PC-3 (cell line): ENCODE results near the gene ALOX15B.

Experiments used
- EZH2 ChIP-seq: fragments of 300-600 bp; sonication (generic); IDR thresholded peaks from one replicate; pipeline ENCODE4 v1.6.1; 2017; ENCODE audit warnings: antibody characterized with exemption, mild to moderate bottlenecking, low read length; ENCODE audit not compliant: unreplicated experiment
- TF ChIP-seq, protein P1 (sequence below): fragments of 300-600 bp; sonication (generic); conservative IDR thresholded peaks from 2 replicates; pipeline ENCODE4 v1.5.1; 2017; ENCODE audit warnings: antibody characterized with exemption, low read depth, mild to moderate bottlenecking, low read length

DNA sequence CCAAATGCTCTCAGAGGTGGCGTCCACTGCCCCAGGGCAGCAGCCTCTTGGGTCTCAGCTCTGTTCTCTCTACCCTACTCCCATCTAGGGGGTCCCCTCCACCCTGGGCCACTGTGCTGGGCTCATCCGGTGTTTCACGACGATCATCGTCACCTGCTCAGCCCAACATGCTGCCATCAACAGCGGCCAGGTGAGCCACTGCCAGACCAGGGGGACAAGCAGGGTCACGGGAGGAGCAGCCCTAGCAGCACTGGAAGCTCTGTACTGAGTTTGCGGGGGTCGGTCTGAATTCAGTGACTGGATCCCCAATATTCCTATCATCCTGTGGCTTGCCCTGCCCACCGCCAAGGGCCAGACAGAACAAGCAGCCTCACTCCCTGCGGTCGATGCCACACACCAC, 32.6 kb downstream of the ALOX15B start:
- TF ChIP-seq, protein P1, sequence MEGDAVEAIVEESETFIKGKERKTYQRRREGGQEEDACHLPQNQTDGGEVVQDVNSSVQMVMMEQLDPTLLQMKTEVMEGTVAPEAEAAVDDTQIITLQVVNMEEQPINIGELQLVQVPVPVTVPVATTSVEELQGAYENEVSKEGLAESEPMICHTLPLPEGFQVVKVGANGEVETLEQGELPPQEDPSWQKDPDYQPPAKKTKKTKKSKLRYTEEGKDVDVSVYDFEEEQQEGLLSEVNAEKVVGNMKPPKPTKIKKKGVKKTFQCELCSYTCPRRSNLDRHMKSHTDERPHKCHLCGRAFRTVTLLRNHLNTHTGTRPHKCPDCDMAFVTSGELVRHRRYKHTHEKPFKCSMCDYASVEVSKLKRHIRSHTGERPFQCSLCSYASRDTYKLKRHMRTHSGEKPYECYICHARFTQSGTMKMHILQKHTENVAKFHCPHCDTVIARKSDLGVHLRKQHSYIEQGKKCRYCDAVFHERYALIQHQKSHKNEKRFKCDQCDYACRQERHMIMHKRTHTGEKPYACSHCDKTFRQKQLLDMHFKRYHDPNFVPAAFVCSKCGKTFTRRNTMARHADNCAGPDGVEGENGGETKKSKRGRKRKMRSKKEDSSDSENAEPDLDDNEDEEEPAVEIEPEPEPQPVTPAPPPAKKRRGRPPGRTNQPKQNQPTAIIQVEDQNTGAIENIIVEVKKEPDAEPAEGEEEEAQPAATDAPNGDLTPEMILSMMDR: no peak
- no peak for TF ChIP-seq EZH2
